LNCAP (cell line): ENCODE results near the gene IL13RA1.

ENCODE experiments used
- CTCF ChIP-seq: fragments of 450-650 bp; IDR thresholded peaks from 2 replicates; pipeline ENCODE4 v1.5.1; 2017; ENCODE audit warnings: mild to moderate bottlenecking

The IL13RA1 gene

DNA sequence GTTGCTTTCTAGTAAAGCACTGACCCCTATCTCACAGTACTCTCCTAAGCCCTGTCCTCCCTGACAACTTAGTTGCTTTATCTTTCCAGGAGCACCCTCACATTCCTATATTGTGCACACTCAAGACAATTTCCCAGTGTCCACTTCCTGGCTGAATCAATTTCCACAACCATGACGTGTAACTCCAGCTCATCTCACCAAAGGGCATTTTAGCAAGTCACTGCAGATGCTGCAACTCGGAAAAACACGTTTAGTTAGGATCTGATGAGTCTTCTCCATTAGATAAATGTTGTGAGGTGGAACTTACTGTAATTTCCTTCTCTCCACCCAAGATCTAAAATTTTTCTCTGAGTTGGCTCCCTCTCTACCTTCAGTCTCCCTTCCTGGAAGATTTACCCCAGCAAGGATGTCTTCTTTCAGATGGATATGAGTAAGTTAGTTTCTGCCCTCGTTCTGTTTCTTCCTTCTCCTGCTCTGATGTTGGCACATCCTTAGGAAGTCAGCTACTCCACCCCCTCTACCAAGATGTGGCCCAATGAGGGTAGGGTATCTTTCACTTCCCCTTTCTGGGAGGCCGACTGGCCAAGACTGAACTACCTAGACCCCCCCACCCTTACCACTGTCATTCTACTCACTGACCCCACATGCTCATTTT lies 28.8 kb upstream of the IL13RA1 start:
- TF ChIP-seq CTCF = no peak

DNA sequence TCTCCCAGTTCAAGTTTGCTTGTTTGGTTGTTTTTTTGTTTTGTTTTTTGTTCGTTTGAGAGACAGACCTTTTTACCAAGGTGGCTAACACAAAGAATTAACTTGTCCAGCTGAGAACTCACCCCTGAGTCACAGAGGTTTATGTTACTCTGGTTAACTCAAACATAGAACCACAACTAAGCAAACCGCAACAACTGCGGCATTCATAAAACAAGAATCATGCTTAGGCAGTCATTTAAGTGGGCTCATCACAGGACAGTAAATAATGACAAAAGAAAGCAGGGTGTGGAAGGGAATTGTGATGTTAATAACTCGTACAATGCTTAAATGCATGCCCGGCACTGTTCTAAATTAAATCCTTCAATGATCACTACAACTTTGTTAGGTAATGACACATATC lies 24.7 kb upstream of the IL13RA1 start:
- TF ChIP-seq CTCF = no peak

DNA sequence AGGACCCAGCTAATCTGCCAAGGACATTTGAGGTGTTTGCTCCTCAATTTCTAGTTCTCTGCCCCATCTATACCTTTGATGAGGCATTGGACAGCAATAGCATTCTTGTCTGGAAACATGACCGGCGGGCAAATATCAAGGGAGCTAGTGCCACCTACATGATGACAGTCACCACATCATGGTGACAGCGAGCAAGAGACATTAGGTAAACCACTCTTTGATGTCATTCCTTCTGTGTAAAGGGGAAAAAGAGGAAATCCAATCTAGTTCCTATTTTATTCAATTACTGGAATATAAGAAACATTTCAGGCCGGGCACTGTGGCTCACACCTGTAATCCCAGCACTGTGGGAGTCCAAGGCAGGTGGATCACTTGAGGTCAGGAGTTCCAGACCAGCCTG lies 20.7 kb upstream of the IL13RA1 start:
- no peak for TF ChIP-seq CTCF

DNA sequence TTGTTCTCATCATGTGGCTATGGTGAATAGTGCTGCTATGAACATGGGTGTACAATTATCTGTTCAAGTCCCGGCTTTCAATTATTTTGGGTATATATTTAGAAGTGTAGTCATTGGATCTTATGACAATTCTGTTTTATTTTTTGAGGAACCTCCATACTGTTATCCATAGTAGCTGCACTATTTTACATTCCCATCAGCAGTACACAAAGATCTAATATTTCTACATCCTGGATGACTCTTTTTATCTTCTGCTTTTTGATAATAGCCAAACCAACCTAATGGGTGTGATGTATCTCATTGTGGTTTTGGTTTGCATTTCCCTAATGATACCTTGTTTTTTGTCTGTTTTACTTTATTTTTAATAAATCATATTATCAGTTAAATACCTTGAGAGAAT lies 12.9 kb upstream of the IL13RA1 start:
- no peak for TF ChIP-seq CTCF

- no peak for TF ChIP-seq CTCF
These were observed 9.6 kb upstream of the IL13RA1 start for GRCh38 chrX:118717678-118718391.

GRCh38 chrX:118718737-118719136 lies 8.7 kb upstream of the IL13RA1 start:
- TF ChIP-seq CTCF = no peak

GRCh38 chrX:118720058-118720707 lies 7.2 kb upstream of the IL13RA1 start:
- no peak for TF ChIP-seq CTCF
